A549 (cell line): ENCODE measurements around the gene SATL1. TPM values are rescaled to one million over a fixed set of nuclear protein-coding genes. Genes with fewer than 3 reads are reported as not detected.

Experiments
- ATAC-seq, 2 experiments: fragments of 200-7000 bp in 1 of 2; fragments of >200 bp in 1 of 2; cut with Nextera tagmentation in 1 of 2; cut with Tn5 transposase in 1 of 2; 3 replicates each; pipeline versions ENCODE4 v1.8.0 to v1.9.1; 2018 to 2020; ENCODE audit warnings: mild to moderate bottlenecking in 1 of 2, moderate library complexity in 1 of 2
- CTCF ChIA-PET: fragments of 300-600 bp; sonication (Branson Sonifier 250); formaldehyde crosslinking; extraction: SDS; loops from one replicate; lab custom pipeline; 2021; ENCODE audit warnings: antibody characterized with exemption, inconsistent platforms; lab: Yijun Ruan, JAX
- POLR2A ChIA-PET: fragments of 350-600 bp; formaldehyde crosslinking; extraction: SDS; loops from one replicate; lab custom pipeline; 2021; ENCODE audit warnings: antibody characterized with exemption, inconsistent platforms; lab: Yijun Ruan, JAX
- DNase-seq, 2 experiments: peaks; one replicate each; pipeline versions ENCODE4 v3.0.0 to v3.0.0-alpha.2; 2011 to 2016; ENCODE audit warnings: low read depth in 1 of 2, low spot score in 1 of 2
- FAIRE-seq: peaks from 2 replicates; lab custom pipeline; 2011; peaks lifted over from hg19 to GRCh38; lab: Jason Lieb, UNC
- H3K27ac ChIP-seq, 2 experiments: fragments of >200 bp; sonication (Bioruptor Twin); formaldehyde crosslinking; 3 replicates each; pipeline ENCODE4 v1.5.1; 2016 to 2017
- H3K4me1 ChIP-seq: fragments of >200 bp; sonication (Bioruptor Twin); formaldehyde crosslinking; 3 replicates; pipeline ENCODE4 v1.6.1; 2016
- H3K4me2 ChIP-seq: fragments of >200 bp; sonication (Bioruptor Twin); formaldehyde crosslinking; 3 replicates; pipeline ENCODE4 v1.6.1; 2016
- H3K4me3 ChIP-seq: fragments of >200 bp; sonication (Bioruptor Twin); formaldehyde crosslinking; 3 replicates; pipeline ENCODE4 v1.5.1; 2016
- H3K9me3 ChIP-seq: fragments of >200 bp; sonication (Bioruptor Twin); formaldehyde crosslinking; 3 replicates; pipeline ENCODE4 v1.6.1; 2016
- CHD2 ChIP-seq: fragments of 150-350 bp; IDR thresholded peaks from 2 replicates; pipeline ENCODE4 v1.6.1; 2014; ENCODE audit warnings: low read length; ENCODE audit not compliant: partially characterized antibody
- CHD4 ChIP-seq: fragments of 200-600 bp; sonication (generic); IDR thresholded peaks from 2 replicates; pipeline ENCODE4 v1.6.1; 2016; ENCODE audit warnings: antibody characterized with exemption, mild to moderate bottlenecking, borderline replicate concordance
- EP300 ChIP-seq, 2 experiments: fragments of >200 bp; sonication (Bioruptor Twin); formaldehyde crosslinking; IDR thresholded peaks; 2 replicates in 1 of 2; 3 replicates in 1 of 2; pipeline ENCODE4 v1.6.1; 2016 to 2017
- ESRRA ChIP-seq: fragments of 150-350 bp; IDR thresholded peaks from 2 replicates; pipeline ENCODE4 v1.6.1; 2014; ENCODE audit warnings: mild to moderate bottlenecking, low read length, borderline replicate concordance
- FOXS1 ChIP-seq: fragments of 250-450 bp; sonication (Bioruptor Pico); IDR thresholded peaks from 2 replicates; pipeline ENCODE4 v1.5.0; 2020; ENCODE audit warnings: mild to moderate bottlenecking, moderate library complexity
- HOXB5 ChIP-seq: fragments of 250-450 bp; sonication (Bioruptor Pico); IDR thresholded peaks from 2 replicates; pipeline ENCODE4 v1.5.0; 2020; ENCODE audit warnings: mild to moderate bottlenecking, moderate library complexity
- KDM1A ChIP-seq: fragments of 200-600 bp; sonication (generic); IDR thresholded peaks from 2 replicates; pipeline ENCODE4 v1.6.1; 2016; ENCODE audit warnings: low read depth, mild to moderate bottlenecking
- KDM5A ChIP-seq: fragments of 200-600 bp; sonication (generic); IDR thresholded peaks from 2 replicates; pipeline ENCODE4 v1.6.1; 2016; ENCODE audit warnings: antibody characterized with exemption, mild to moderate bottlenecking
- MAFK ChIP-seq: fragments of 450-650 bp; IDR thresholded peaks from 2 replicates; pipeline ENCODE4 v1.6.1; 2014; ENCODE audit not compliant: partially characterized antibody
- MAZ ChIP-seq: fragments of 150-350 bp; IDR thresholded peaks from 2 replicates; pipeline ENCODE4 v1.6.1; 2014; ENCODE audit warnings: antibody characterized with exemption, low read depth, low read length, borderline replicate concordance
- NPAS2 ChIP-seq: fragments of 250-450 bp; sonication (Bioruptor Pico); IDR thresholded peaks from 2 replicates; pipeline ENCODE4 v1.8.0; 2022; ENCODE audit warnings: mild to moderate bottlenecking, moderate library complexity, borderline replicate concordance
- POLR2A ChIP-seq: IDR thresholded peaks from 2 replicates; pipeline ENCODE4 v1.6.1; 2012; ENCODE audit warnings: mild to moderate bottlenecking, low read length
- POLR2AphosphoS2 ChIP-seq: conservative IDR thresholded peaks from 2 replicates; pipeline ENCODE4 v1.6.1; 2012; ENCODE audit warnings: low read length, improper control_type of control experiment, inconsistent platforms
- RARB ChIP-seq: fragments of 250-450 bp; sonication (Bioruptor Pico); IDR thresholded peaks from 2 replicates; pipeline ENCODE4 v1.8.0; 2021; ENCODE audit warnings: mild to moderate bottlenecking, moderate library complexity
- RFX5 ChIP-seq: fragments of 450-650 bp; IDR thresholded peaks from 2 replicates; pipeline ENCODE4 v1.7.1; 2014; ENCODE audit warnings: antibody characterized with exemption, mild to moderate bottlenecking, moderate library complexity
- SMC3 ChIP-seq: fragments of >200 bp; sonication (Bioruptor Twin); formaldehyde crosslinking; IDR thresholded peaks from 3 replicates; pipeline ENCODE4 v1.6.1; 2018; ENCODE audit warnings: inconsistent platforms
- TP53 ChIP-seq: fragments of 250-450 bp; sonication (Bioruptor Pico); IDR thresholded peaks from 2 replicates; pipeline ENCODE4 v1.5.0; 2021; ENCODE audit warnings: mild to moderate bottlenecking, moderate library complexity
- ZFP36 ChIP-seq: fragments of 450-650 bp; IDR thresholded peaks from 2 replicates; pipeline ENCODE4 v1.6.1; 2014; ENCODE audit warnings: borderline replicate concordance; ENCODE audit not compliant: partially characterized antibody
- WGBS: methylation state at CpG from one replicate; pipeline ENCODE4 v1.1.6; 2017; ENCODE audit errors: missing lambda C conversion rate; 5-methylcytosine and 5-hydroxymethylcytosine counted together
- polyA plus RNA-seq, 4 experiments: library from polyadenylated mRNA; depleted of rRNA in 3 of 4; stranded (reverse); fragments of >200 nt; fragmentation: RNase III in 1 of 4; extraction: RNeasy Plus Mini Kit Qiagen cat#74134 plus additional on column Dnase treatment in 1 of 4; gene quantifications; 2 replicates in 3 of 4; 3 replicates in 1 of 4; pipeline ENCODE4 v1.2.3, GENCODE V29; 2011 to 2017
- TF ChIP-seq, protein P1 (sequence below): fragments of 250-450 bp; sonication (Bioruptor Pico); IDR thresholded peaks from 2 replicates; pipeline ENCODE4 v1.5.0; 2021; ENCODE audit warnings: mild to moderate bottlenecking, moderate library complexity, borderline replicate concordance
- TF ChIP-seq, protein P2 (sequence below): fragments of 450-650 bp; IDR thresholded peaks from 2 replicates; pipeline ENCODE4 v1.6.1; 2014; ENCODE audit warnings: antibody characterized with exemption
- TF ChIP-seq, protein P3 (sequence below): fragments of >200 bp; sonication (Bioruptor Twin); formaldehyde crosslinking; IDR thresholded peaks from 3 replicates; pipeline ENCODE4 v1.5.1; 2016
- TF ChIP-seq, protein P4 (sequence below): IDR thresholded peaks from 2 replicates; pipeline ENCODE4 v1.6.1; 2012
- TF ChIP-seq, protein P5 (sequence below): fragments of 250-450 bp; sonication (Bioruptor Pico); IDR thresholded peaks from 2 replicates; pipeline ENCODE4 v1.5.0; 2020; ENCODE audit warnings: low read depth, mild to moderate bottlenecking, moderate library complexity
- TF ChIP-seq, protein P6 (sequence below): fragments of 200-600 bp; sonication (generic); IDR thresholded peaks from 2 replicates; pipeline ENCODE4 v1.6.1; 2016; ENCODE audit warnings: antibody characterized with exemption, mild to moderate bottlenecking, moderate library complexity

SATL1 gene
- polyA plus RNA-seq, 2 of the 4 experiments (the other 2 are of a cell fraction) = 0.03 to 0.06 TPM

DNA sequence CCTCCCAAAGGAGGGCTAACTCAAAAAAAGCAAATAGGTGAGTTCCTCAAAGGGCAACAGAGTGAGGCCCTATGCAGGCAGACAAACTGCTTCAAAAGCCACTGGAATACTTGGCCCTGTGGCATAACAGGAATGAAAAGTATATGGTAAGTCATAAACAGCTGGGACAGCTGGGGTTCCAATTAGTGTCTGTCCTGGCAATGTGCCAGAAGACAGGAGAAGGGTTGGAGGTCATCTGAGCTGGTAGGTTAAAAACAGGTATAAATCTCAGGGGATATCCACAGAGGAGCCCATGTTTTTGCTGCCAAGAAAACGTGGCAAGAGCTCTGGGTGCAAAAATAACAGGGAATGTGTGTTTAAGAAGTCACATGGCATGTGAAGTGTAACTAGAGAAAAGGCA lies 128.3 kb downstream of the SATL1 start:
- H3K4me2 ChIP-seq = no peak overlapping the region
- no peak for ATAC-seq
- no peaks in the 10 kb centered on the region for H3K4me1 ChIP-seq
- TF ChIP-seq ESRRA (no peak), RFX5 (no peak), POLR2A (no peak), SMC3 (no peak), HOXB5 (CRISPR knock-in tag) (no peak), CHD2 (no peak), FOXS1 (CRISPR knock-in tag) (no peak), KDM1A (no peak), TP53 (CRISPR knock-in tag) (no peak), KDM5A (no peak), ZFP36 (no peak), NPAS2 (no peak), MAZ (no peak), EP300 (IDR thresholded peaks at IDR 0.05) (no peak), POLR2AphosphoS2 (no peak)
- TF ChIP-seq, protein P1, sequence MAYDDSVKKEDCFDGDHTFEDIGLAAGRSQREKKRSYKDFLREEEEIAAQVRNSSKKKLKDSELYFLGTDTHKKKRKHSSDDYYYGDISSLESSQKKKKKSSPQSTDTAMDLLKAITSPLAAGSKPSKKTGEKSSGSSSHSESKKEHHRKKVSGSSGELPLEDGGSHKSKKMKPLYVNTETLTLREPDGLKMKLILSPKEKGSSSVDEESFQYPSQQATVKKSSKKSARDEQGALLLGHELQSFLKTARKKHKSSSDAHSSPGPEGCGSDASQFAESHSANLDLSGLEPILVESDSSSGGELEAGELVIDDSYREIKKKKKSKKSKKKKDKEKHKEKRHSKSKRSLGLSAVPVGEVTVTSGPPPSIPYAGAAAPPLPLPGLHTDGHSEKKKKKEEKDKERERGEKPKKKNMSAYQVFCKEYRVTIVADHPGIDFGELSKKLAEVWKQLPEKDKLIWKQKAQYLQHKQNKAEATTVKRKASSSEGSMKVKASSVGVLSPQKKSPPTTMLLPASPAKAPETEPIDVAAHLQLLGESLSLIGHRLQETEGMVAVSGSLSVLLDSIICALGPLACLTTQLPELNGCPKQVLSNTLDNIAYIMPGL (CRISPR knock-in tag) = no peak
- TF ChIP-seq, protein P2, sequence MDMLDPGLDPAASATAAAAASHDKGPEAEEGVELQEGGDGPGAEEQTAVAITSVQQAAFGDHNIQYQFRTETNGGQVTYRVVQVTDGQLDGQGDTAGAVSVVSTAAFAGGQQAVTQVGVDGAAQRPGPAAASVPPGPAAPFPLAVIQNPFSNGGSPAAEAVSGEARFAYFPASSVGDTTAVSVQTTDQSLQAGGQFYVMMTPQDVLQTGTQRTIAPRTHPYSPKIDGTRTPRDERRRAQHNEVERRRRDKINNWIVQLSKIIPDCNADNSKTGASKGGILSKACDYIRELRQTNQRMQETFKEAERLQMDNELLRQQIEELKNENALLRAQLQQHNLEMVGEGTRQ = no peak
- TF ChIP-seq, protein P3, sequence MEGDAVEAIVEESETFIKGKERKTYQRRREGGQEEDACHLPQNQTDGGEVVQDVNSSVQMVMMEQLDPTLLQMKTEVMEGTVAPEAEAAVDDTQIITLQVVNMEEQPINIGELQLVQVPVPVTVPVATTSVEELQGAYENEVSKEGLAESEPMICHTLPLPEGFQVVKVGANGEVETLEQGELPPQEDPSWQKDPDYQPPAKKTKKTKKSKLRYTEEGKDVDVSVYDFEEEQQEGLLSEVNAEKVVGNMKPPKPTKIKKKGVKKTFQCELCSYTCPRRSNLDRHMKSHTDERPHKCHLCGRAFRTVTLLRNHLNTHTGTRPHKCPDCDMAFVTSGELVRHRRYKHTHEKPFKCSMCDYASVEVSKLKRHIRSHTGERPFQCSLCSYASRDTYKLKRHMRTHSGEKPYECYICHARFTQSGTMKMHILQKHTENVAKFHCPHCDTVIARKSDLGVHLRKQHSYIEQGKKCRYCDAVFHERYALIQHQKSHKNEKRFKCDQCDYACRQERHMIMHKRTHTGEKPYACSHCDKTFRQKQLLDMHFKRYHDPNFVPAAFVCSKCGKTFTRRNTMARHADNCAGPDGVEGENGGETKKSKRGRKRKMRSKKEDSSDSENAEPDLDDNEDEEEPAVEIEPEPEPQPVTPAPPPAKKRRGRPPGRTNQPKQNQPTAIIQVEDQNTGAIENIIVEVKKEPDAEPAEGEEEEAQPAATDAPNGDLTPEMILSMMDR = no peak
- TF ChIP-seq, protein P4, sequence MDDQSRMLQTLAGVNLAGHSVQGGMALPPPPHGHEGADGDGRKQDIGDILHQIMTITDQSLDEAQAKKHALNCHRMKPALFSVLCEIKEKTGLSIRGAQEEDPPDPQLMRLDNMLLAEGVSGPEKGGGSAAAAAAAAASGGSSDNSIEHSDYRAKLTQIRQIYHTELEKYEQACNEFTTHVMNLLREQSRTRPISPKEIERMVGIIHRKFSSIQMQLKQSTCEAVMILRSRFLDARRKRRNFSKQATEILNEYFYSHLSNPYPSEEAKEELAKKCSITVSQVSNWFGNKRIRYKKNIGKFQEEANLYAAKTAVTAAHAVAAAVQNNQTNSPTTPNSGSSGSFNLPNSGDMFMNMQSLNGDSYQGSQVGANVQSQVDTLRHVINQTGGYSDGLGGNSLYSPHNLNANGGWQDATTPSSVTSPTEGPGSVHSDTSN = no peak
- TF ChIP-seq, protein P5, sequence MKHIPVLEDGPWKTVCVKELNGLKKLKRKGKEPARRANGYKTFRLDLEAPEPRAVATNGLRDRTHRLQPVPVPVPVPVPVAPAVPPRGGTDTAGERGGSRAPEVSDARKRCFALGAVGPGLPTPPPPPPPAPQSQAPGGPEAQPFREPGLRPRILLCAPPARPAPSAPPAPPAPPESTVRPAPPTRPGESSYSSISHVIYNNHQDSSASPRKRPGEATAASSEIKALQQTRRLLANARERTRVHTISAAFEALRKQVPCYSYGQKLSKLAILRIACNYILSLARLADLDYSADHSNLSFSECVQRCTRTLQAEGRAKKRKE (CRISPR knock-in tag) = no peak
- TF ChIP-seq, all 56 proteins: peak for 0
- ChIA-PET POLR2A (no interaction called here), CTCF (no interaction called here)
- Histone ChIP-seq H3K9me3 (no peaks in the 10 kb centered on the region), H3K27ac (no peak overlapping the region), H3K4me3 (no peak overlapping the region)
- FAIRE-seq = no peak
- 8% methylated on average over 1 of the region's 1 CpG for WGBS
- no peak for DNase-seq

DNA sequence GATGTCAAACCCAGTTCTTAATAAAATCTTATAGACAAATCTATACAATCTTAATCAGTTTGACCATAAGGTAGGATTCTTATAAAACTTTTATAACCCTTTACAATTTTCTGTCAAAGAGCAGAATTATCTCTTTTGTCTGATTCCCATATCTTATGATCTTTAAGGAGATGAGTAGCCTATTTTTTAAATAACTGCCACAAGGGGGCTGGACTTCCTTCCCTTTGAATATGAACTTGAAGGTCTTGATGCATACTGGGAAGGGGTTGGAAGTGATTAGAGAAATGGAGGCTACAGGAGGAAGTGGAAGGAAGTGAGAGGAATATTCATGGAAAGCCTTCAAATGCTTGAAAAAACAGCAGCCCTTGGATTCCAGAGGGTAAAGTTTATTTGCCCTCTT lies 128.8 kb downstream of the SATL1 start:
- no peak for FAIRE-seq
- H3K4me1 ChIP-seq = no peaks in the 10 kb centered on the region
- ATAC-seq = no peak
- POLR2A ChIA-PET = no interaction called here
- H3K27ac ChIP-seq = no peak overlapping the region
- DNase-seq = no peak
- H3K4me3 ChIP-seq = no peak overlapping the region
- H3K4me2 ChIP-seq = no peak overlapping the region
- TF ChIP-seq CHD4 (no peak), POLR2AphosphoS2 (no peak), RARB (no peak), MAFK (no peak)
- TF ChIP-seq, protein P6, sequence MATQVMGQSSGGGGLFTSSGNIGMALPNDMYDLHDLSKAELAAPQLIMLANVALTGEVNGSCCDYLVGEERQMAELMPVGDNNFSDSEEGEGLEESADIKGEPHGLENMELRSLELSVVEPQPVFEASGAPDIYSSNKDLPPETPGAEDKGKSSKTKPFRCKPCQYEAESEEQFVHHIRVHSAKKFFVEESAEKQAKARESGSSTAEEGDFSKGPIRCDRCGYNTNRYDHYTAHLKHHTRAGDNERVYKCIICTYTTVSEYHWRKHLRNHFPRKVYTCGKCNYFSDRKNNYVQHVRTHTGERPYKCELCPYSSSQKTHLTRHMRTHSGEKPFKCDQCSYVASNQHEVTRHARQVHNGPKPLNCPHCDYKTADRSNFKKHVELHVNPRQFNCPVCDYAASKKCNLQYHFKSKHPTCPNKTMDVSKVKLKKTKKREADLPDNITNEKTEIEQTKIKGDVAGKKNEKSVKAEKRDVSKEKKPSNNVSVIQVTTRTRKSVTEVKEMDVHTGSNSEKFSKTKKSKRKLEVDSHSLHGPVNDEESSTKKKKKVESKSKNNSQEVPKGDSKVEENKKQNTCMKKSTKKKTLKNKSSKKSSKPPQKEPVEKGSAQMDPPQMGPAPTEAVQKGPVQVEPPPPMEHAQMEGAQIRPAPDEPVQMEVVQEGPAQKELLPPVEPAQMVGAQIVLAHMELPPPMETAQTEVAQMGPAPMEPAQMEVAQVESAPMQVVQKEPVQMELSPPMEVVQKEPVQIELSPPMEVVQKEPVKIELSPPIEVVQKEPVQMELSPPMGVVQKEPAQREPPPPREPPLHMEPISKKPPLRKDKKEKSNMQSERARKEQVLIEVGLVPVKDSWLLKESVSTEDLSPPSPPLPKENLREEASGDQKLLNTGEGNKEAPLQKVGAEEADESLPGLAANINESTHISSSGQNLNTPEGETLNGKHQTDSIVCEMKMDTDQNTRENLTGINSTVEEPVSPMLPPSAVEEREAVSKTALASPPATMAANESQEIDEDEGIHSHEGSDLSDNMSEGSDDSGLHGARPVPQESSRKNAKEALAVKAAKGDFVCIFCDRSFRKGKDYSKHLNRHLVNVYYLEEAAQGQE = no peak
- TF ChIP-seq, all 56 proteins: peak for 0
- no peaks in the 10 kb centered on the region for H3K9me3 ChIP-seq
- CTCF ChIA-PET = no interaction called here
